NCI-H187 (cell line): ENCODE measurements around the gene OXCT2.

Source experiments
- DNase-seq, 2 experiments: peaks; one replicate each; lab custom pipeline; 2025; lab: John Stamatoyannopoulos, UW

Gene OXCT2

DNA sequence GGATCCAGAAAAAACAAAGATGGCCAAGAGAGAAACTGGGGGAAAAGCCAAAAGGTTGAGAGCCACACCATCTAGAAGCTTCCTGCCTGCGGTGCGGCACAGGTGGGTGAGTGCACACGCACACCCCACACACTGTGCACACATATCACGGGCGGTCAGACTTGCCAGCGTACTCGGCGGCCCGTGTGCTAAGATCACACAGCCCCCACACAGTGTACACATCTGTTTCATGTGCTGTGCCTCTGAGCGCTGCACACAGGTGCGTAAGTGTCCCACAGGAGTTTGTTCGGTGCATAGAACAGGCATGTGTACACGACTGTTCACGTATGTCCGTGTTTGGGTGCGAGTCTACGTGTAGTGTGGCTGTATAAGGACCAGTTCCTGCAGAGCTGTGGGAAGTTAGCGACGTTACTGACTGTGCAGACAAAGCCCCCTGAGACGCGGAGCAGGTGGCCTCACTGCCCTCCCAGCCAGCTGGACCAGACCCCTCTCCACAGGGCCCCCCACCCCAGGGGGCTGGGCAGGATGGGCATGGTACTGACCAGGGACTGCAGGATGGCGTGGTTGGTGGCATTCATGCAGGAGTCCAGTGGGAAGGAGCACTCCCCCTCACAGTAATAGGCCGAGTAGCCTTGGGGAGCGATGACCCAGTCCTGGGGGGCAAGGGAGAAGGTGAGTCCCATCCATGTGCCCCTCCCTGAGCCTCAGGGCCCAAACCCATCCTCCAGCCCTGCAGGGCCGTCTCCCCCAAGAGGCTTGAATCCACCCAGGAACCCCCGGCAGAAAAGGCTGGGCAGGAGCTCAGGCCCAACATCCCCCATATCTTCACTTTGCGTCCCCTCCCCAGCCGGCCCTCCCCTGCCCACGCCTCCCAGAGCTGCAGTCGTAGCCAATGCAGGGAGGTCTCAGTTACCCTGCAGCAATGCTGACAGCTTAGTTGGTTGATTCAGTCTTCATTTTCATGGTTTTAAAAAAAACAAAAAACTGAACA lies 8.3 kb downstream of the OXCT2 start:
- no peak for DNase-seq

DNA sequence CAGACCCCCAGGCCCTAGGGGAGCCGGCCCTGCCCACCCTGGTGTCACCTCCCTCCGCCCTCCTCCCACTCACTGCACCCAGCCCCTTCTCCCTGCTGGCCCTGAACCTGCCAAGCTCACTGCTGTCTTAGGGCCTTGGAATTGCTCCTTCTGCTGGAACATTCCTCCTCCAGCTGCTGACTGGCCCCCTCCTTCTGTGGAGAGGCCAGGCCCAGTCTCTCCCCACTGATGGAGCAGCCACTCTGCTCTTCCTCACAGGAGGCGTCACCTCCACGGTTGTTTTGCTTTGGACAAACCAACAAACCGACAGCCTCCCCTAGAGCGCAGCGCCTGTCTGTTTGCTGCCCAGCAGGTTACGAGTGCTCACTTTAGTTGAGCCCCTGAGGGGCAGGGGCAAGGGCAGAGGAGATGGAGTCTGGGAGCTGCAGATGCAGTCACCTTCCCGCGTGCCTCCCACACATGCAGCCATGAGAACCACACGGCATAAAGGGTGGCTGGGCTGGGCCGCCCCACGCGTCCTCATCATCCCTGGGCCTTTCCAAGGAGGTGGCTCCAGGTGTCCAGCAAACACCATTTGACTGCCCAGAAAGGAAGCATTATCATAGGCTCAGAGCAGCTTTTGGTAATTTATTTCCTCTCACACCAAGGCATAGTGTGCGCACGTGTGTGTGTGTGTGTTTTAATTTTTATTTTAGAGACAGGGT lies 9.4 kb downstream of the OXCT2 start:
- no peak for DNase-seq

DNA sequence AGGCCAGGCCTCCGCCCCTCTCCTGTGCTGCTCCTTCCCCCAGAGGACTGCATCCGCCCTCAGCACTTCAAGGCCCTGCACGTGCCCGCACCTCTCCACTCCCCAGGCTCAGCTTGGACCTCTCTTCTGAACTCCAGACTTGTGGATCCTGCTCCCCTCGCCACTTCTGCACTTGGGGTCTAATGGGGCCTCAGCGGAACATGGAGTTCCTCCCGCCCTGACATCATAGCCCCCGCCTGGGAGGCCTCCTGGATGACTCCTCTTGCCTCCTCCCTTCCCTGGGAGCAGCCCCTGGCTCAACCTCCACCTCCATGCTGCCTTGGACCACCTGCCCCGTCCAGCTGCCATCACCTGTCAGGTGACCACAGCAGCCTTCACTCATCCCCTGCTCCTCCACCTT lies 10.1 kb downstream of the OXCT2 start:
- no peak for DNase-seq

DNA sequence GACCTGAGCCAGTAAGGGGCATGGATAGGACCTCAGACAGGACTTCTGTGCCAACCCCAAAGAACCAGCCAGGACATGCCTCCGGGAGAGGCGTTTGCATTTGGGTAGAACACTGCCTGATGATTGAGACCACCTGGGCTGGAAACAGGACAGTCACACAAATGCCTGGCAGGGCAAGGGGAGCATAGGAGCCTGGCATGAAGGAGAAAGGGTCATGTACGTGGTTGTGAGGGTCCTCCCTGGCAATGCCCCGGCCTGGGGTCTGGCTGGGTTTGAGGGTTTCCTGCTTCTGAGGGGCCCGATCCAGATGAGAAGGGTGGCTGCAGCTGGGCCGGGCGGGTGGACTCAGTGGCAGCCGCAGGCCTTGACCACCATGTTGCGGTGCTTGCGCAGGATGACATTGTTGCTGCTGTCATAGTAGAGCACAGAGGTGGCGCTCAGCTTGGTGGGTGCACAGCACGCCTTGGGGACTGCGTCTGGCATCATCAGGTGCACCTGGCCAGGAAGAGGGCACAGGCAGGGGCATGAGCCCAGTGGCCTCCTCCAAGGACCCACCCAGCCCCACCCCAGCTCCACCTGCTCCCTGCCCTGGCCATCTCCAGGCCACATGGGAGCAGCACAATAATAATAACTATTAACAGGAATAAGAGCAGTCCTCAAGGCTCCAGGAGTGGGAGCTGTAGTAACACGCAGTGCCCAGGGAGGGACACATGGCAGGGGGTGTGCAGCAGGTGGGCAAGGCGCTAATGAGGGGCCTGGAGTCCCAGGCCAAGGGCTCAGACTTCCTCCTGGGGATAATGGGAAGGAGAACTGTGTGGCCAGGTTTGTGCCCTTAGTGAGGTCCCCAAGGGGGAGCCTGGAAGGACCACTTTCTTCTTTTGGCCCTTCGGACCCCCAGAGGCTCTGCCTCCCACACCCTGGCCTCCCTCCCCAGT lies 10.8 kb downstream of the OXCT2 start:
- no peak for DNase-seq

DNA sequence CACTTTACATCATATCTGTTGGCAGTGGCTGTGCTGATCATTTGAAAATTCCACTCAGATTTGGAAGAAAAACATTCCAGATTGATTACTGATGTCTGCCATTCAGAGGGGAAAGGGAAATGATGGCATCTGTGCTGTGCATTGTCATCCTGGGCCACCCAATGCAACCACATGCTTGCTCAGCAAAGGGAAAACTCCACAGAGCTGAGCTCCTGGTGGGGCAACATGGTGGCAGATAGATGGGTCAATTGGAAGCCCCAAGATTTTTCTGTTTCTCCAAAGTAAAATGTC lies 11.8 kb downstream of the OXCT2 start:
- no peak for DNase-seq

DNA sequence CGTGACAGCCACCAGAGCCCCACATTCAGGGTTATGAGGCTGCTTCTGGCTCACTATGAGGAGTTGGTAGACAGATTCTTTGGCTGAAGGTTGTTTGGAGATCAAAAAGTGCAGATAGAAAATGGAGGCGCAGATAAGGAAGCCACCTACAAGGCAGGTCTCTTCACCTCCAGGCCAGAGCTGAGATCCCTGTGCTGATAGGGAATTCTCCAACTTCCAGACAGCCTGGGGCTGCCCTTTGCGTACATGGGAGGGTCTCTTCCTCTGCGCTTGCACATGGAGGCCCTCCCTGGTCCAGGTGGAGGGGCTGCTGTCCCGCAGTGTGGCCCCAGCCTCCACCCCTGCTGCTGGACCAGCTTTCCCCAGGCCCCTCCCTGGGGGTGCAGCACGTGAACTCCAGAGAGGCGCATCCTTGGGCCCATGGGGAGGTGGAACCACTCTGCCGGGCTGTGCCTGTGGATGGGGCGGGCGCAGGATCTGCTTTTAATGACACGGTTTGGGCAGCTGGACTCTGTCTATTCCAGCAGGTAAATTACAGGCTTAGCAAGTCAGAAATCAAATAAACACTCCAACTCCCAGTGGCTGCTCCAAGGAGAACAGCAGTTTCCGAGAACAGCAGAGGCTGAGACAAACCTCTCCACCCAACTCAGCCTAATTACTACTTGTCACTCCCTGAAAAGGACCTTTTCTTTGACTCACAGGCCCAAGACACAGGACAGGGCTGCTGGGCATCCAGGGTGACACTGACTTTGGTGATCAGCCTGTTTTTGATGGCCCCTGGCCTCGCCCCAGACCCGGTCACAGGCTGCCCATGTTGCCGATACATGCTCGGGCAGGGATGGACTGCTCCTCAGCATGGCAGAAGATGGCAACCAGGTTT lies 12.4 kb downstream of the OXCT2 start:
- no peak for DNase-seq

DNA sequence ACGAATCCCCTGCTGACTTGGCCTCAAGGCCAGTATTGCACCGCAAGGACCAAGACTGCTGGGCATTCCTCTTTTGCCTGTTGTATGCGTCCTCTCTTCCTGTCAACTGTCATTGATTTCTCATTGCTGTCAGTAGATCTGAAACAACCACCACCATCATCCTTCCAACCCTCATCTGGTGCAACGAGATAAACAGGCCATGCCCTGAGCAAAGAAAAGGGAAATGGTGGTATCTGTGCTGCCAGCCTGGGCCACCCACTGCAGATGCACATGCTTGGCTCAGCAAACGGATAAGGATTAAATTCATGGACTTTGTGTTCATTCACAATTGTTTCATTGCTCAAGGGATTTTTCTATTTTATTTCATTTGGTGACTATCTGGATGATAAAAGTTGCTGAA lies 13.6 kb downstream of the OXCT2 start:
- DNase-seq = no peak

DNA sequence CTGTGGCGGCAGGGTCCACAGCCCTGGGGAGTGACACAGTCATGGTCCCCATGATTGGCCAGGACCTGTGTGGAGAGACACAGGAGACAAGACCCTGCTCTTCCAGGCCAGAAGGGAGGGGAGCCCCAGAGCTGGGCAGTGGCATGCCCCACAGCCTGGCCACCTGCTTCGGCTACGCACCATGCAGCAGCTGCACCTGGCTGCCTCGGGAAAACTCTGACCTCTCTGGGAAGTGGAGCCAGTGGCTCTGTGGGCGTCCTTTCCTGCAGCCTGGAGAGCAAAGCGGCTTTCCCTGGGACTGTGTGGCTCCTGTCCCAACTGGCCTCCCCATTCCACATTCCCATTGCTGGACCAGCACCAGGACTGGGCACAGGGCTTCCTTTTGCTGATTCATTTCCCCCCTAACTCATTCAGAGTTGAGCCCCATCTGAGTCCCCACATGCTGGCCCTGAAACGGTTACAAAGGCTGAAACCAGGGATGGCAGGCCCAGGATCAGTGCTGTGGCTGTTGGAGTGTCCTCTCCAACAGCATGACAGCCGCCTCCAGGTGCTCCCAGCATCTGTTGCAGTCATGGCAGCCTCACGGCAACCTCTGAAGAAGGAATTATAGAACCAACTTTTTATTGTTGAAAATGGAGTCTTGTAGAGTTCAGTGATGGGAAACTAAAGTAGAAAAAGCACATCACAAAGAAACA lies 15.0 kb downstream of the OXCT2 start:
- no peak for DNase-seq

DNA sequence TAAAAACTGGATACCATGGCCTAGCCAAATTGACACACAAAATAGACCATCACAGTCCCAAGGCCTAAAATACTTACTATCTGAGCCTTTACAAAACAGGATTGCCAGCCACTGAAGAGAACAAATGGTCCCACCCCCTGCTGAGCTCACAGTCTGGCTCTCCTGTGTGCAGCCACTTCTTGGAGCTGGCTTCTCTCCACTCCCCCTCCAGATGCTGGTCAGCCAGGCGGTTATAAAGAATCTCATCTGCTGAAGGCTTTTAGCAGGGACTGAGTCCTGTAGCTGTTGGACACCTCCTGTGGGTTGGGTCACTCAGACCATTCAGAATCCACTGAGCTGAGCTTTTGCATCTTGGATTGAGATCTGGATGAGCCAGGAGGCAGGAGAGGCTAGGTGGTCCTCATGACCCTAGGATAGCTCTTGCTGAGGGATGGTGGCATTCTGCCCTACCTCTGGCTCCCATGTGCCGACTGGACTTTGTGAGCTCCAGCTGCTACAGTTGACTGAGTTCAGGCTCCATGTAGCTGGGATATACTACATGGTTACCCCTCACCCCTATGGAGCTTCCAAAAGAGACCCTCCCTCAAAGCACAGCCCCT lies 16.1 kb downstream of the OXCT2 start:
- DNase-seq = no peak

DNA sequence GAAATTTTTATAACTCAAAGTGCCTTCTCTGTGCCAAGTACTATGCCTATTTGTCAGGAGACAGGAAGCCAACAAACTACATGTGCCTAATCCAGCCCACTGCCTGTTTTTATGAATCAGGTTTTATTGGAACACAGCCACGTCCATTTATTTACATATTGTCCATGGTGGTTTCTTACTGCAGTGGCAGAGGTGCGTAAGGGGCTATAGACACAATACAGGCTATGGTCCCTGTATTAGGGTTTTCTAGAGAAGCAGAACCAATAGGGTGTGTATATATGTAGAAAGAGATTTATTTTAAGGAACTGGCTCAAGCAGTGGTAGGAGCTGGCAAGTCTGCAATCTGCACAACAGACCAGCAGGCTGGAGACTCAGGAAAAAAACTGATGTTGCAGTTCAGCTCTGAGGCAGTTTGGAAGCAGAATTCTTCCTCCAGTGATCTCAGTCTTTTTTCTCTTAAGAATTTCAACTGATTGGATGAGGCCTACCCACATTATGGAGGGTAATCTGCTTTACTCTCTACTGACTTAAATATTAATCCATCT lies 17.1 kb downstream of the OXCT2 start:
- DNase-seq = no peak

DNA sequence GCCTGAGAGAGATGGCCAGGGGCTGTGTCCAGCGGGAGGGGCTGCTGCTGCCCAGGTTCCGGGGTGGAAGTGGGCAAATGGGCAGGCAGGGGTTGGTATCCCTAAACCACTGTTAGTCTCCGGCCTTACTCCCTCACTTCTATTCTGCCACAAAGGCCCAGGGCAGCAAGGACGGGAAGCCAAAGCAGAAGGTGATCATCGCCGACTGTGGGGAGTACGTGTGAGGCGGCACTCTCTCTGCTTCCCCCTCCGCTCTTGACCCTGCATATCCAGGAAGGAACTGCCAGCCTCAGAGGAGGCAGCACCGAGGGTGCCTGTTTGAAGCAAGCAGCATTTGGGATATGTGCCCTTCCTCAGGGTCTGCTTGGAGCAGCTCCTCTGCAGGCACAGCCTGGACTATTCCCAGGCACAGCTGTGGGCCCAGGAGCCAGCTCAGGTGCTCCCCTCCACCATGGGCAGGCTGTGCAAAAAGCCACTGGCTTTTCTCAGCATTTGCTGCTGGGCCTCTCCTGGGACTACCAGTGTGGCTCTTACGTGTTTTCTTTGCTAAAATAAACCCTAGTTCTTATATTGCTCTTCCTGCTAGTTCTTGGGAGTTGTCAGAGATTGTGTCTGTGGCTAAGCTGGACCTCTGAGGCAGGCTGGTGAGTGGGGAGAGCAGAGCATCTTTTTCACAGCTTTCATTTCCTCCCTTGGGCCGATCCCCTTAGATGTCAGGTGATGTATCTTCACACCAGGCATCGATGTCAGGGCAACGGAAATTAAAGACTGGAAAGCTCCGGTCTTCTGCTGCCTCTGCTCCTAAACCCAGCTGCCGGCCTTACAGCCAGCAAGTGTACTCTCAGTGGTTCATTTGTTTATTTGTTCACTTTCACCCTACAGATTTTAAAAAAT lies 17.8 kb downstream of the OXCT2 start:
- no peak for DNase-seq

DNA sequence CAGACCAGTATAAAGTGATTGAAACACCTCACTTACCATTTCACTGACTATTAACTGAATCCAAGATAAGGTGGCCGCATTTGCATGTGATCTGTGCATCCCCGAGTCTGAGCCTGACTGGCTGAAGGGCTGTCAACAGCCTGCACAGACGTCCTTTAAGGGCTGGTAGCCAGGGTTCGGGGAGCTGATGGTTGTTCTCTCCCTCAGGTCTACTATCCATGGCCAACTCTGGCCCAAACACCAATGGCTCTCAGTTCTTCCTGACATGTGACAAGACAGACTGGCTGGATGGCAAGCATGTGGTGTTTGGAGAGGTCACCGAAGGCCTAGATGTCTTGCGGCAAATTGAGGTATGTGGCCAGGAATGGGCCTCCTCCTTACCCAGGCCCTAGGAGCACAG lies 18.4 kb downstream of the OXCT2 start:
- no peak for DNase-seq

DNA sequence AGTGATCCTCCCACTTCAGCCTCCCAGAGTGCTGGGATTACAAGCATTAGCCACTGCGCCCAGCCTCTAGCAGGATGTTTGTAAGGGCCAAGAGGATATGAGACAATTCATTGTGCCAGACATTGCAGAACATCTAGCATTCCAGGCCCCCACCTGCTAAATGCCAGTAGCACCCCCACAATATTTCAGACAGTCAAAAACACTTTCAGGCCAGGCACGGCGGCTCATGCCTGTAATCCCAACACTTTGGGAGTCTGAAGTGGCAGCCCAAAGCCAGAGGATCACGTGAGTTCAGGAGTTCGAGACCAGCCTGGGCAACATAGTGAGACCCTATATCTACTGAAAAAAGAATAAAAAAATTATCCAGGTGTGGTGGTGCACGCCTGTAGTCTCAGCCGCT lies 19.6 kb downstream of the OXCT2 start:
- no peak for DNase-seq

DNA sequence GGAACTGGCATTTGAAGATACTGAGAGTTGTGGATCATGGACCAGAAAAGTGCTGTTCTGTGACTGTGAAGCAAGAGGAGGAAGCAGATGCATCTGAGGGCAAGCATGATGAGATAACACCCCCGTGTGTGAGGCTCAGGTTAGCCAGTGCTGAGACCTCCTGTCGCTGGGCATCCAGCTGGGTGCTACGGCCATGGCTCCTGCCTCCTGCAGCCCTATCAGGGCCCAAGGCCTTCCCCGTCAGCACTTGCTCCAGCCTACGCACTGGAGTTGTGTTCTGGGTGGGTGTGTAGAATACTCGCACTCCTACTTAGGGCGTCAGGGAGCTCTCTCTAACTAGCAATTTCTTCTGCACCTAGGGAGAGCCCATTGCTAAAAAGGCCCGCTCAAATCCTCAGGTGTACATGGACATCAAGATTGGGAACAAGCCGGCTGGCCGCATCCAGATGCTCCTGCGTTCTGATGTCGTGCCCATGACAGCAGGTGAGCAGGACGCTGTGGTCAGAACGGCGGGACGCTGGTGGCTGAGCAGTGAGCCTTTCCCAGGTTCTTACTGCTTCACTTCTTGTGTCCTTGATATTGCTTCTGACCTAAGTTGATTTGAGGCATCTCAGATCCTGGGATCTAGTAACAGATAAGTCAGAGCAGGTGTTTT lies 26.0 kb downstream of the OXCT2 start:
- DNase-seq = no peak

DNA sequence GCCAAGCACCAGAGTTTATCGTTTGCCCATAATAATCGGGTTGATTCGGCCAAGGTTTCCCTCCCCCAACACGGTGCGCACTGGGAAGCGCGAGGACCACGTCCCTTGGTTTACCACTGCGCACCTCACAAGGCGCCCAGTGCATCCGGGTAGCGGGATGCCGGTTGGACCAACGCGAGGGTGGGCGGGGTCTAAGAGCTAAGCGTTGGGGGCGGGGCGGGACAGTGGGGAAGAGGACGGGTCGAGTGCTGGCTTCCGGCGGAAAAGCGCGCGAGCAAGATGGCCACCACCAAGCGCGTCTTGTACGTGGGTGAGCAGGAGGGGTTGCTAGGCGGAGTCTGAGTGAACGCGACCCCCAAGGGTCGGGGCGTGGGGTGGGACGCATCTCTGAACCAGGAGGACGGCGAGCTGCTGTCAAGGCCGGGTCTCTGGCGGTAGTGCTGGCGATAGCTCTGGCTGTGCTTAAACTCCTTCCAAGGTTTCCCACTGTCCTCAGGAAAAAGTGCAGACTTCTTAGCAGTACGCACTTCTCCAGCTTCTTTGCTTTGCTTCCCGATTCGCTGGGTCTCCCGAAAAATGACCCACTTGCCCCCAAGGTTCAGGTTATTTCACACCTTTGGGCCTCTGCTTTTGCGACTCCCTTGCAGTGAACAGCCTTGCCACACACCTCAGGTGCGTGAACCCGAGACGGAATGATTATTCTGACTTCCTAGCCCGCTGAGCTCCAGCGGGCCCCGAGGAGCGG lies 32.4 kb downstream of the OXCT2 start, which contains the start of gene PPIE:
PPIE (plus strand) TSS at position 261 of the 745 bp plus-strand sequence; CDS start at position 280, 19 bp downstream.
- peak; percentile 49 to 97 for DNase-seq

DNA sequence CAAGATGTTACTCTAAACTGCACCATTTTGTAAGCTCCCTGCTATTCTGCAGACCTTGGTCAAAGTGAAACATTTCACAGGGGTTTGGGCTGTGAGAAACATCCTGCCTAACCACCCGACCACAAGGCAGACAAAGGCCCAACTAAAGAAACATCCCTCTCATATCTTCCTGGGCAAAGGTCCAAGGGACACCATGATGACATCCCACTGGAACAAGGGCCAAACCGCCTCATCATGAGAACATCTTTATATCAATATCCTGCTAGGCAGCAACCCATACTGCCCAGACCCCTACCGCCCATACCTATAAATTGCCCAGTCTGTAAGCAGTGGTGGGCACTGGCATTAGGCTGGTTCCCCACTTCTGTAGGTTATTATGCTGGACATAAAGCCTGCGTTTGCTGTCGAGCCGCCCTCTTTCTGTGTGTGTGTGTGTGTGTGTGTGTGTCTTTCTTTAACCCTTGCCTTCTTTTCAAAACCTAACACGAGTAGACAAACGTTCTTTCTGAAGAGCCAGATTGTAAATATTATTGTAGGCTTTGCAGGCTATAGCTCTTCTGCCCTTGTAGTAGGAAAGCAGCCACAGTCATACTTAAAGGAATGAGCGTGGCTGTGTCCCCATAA lies 33.5 kb downstream of the OXCT2 start:
- no peak for DNase-seq

DNA sequence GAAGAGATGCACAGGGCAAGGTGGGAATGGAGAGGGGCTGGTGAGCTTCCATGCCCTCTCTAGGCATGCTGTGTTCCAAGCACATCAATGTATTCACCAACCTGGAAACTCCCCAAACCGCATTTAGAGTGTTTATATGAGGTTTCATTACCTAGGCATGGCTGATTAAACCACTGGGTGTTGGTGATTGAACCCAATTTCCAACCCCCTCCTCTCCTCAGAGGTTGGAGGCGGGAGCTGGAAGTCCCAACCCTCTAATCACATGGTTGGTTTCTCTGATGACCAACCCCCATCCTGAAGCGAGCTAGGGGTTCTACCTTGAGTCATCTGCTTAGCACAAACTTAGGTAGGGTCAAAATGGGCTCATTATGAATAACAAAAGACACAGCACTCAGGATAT lies 35.4 kb downstream of the OXCT2 start:
- DNase-seq = no peak
